Neuronal stem cell (in vitro differentiated cells): ENCODE measurements around the gene ERI2.

Experiments
- DNase-seq: peaks from one replicate; pipeline ENCODE4 v3.0.0-alpha.2; 2013; ENCODE audit warnings: low spot score
- H2AFZ ChIP-seq: one replicate; pipeline ENCODE4 v1.6.1; 2013; ENCODE audit warnings: mild to moderate bottlenecking, low read length, inconsistent platforms
- H2AK5ac ChIP-seq: 2 replicates; pipeline ENCODE4 v1.6.1; 2013; ENCODE audit warnings: low read depth, mild to moderate bottlenecking, inconsistent platforms, low read length, moderate library complexity, mixed read lengths
- H2BK120ac ChIP-seq: 2 replicates; pipeline ENCODE4 v1.6.1; 2013; ENCODE audit warnings: low read depth, mild to moderate bottlenecking, inconsistent platforms, low read length, moderate library complexity, mixed read lengths
- H2BK12ac ChIP-seq: one replicate; pipeline ENCODE4 v1.6.1; 2013; ENCODE audit warnings: low read length, inconsistent platforms
- H2BK15ac ChIP-seq: 2 replicates; pipeline ENCODE4 v1.6.1; 2013; ENCODE audit warnings: mild to moderate bottlenecking, low read length, inconsistent platforms, mixed read lengths
- H2BK5ac ChIP-seq: one replicate; pipeline ENCODE4 v1.6.1; 2013; ENCODE audit warnings: inconsistent platforms, mild to moderate bottlenecking, low read length, moderate library complexity
- H3K14ac ChIP-seq: one replicate; pipeline ENCODE4 v1.6.1; 2013; ENCODE audit warnings: low read length, inconsistent platforms
- H3K18ac ChIP-seq: 2 replicates; pipeline ENCODE4 v1.6.1; 2013; ENCODE audit warnings: low read length, inconsistent platforms
- H3K23ac ChIP-seq: 2 replicates; pipeline ENCODE4 v1.6.1; 2013; ENCODE audit warnings: low read depth, mild to moderate bottlenecking, mixed read lengths, low read length, inconsistent platforms; ENCODE audit not compliant: poor library complexity
- H3K27ac ChIP-seq: replicated peaks from 3 replicates; pipeline ENCODE4 v1.5.1; 2013; ENCODE audit warnings: low read length, inconsistent platforms
- H3K27me3 ChIP-seq, 3 experiments: 2 replicates each; pipeline ENCODE4 v1.6.1; 2013; ENCODE audit warnings: low read length in 3 of 3, mild to moderate bottlenecking in 2 of 3, inconsistent platforms in 1 of 3, low read depth in 1 of 3, mixed read lengths in 1 of 3, moderate library complexity in 1 of 3; ENCODE audit not compliant: control insufficient read depth in 3 of 3, insufficient read depth in 3 of 3
- H3K36me3 ChIP-seq, 2 donors: replicated peaks in 1 of 2; 2 replicates each; pipeline ENCODE4 v1.6.1; 2013; ENCODE audit warnings: low read length in 2 of 2; ENCODE audit not compliant: control insufficient read depth in 2 of 2, insufficient read depth in 2 of 2
- H3K4ac ChIP-seq: 2 replicates; pipeline ENCODE4 v1.6.1; 2013; ENCODE audit warnings: inconsistent platforms, mild to moderate bottlenecking, low read length, moderate library complexity
- H3K4me1 ChIP-seq, 2 donors: 1 replicate in 1 of 2; 2 replicates in 1 of 2; pipeline ENCODE4 v1.6.1; 2013; ENCODE audit warnings: low read length in 2 of 2, low read depth in 1 of 2; ENCODE audit not compliant: control insufficient read depth in 2 of 2, insufficient read depth in 1 of 2
- H3K4me2 ChIP-seq: one replicate; pipeline ENCODE4 v1.6.1; 2013; ENCODE audit warnings: mild to moderate bottlenecking, low read length, inconsistent platforms; ENCODE audit not compliant: insufficient read depth, poor library complexity, severe bottlenecking
- H3K4me3 ChIP-seq, 2 donors: 2 replicates each; pipeline ENCODE4 v1.5.1; 2013; ENCODE audit warnings: low read length in 2 of 2, mild to moderate bottlenecking in 2 of 2, inconsistent platforms in 1 of 2, moderate library complexity in 1 of 2
- H3K79me1 ChIP-seq: one replicate; pipeline ENCODE4 v1.6.1; 2013; ENCODE audit warnings: low read depth, mild to moderate bottlenecking, inconsistent platforms, low read length, moderate library complexity
- H3K9ac ChIP-seq: one replicate; pipeline ENCODE4 v1.6.1; 2013; ENCODE audit warnings: mild to moderate bottlenecking, low read depth, low read length, inconsistent platforms; ENCODE audit not compliant: poor library complexity
- H3K9me3 ChIP-seq, 2 donors: replicated peaks in 1 of 2; 2 replicates each; pipeline versions ENCODE3 to v1.6.1; 2013; ENCODE audit warnings: low read length in 2 of 2, mild to moderate bottlenecking in 2 of 2, inconsistent platforms in 1 of 2, low read depth in 1 of 2, mixed read lengths in 1 of 2, moderate library complexity in 1 of 2; ENCODE audit not compliant: control insufficient read depth in 2 of 2, insufficient read depth in 1 of 2
- H4K8ac ChIP-seq: one replicate; pipeline ENCODE4 v1.6.1; 2013; ENCODE audit warnings: low read depth, mild to moderate bottlenecking, inconsistent platforms, low read length, moderate library complexity
- H4K91ac ChIP-seq: one replicate; pipeline ENCODE4 v1.6.1; 2013; ENCODE audit warnings: low read length, low read depth, mild to moderate bottlenecking, inconsistent platforms; ENCODE audit not compliant: poor library complexity
- WGBS, 2 donors: extraction: QIAGEN DNeasy Blood & Tissue Kit; methylation state at CpG; one replicate each; pipeline ENCODE4 v1.1.7; 2013; ENCODE audit warnings: missing lambda C conversion rate in 2 of 2, mixed read lengths in 1 of 2; ENCODE audit not compliant: insufficient read length in 2 of 2, insufficient replicate concordance in 1 of 2; ENCODE audit errors: extremely low coverage in 2 of 2; 5-methylcytosine and 5-hydroxymethylcytosine counted together

ERI2 gene

GRCh38 chr16:20803192-20803560 is 3.1 kb downstream of the ERI2 start:
- Histone ChIP-seq H2BK120ac (no peak overlapping the region), H2AK5ac (no peak overlapping the region), H2BK5ac (no peak overlapping the region), H3K4ac (no peak overlapping the region), H3K18ac (no peak overlapping the region), H3K27ac (no peak overlapping the region), H3K23ac (no peak overlapping the region), H2BK15ac (no peak overlapping the region), H3K14ac (no peak overlapping the region), H3K4me2 (no peak overlapping the region), H3K9ac (no peak overlapping the region), H4K91ac (no peak overlapping the region), H3K36me3 (peaks cover 1 to 62% of the 10 kb centered on the region in 2 donors), H2BK12ac (no peak overlapping the region), H3K4me3 (no peak overlapping the region), H2AFZ (no peak overlapping the region), H3K9me3 (no peaks in the 10 kb centered on the region), H4K8ac (no peak overlapping the region), H3K27me3 (no peaks in the 10 kb centered on the region), H3K4me1 (peaks cover 0 to 3% of the 10 kb centered on the region in 2 donors), H3K79me1 (peaks cover 5% of the 10 kb centered on the region)
- no peak for DNase-seq
- WGBS, 2 donors, result no CpG with 5 or more reads among the region's 2 CpGs

GRCh38 chr16:20801278-20801677 is 5.0 kb downstream of the ERI2 start:
- no peak overlapping the region for H2BK12ac ChIP-seq
- H2BK120ac ChIP-seq, result no peak overlapping the region
- no peaks in the 10 kb centered on the region for H3K27me3 ChIP-seq
- H2AFZ ChIP-seq, result no peak overlapping the region
- no peak overlapping the region for H4K8ac ChIP-seq
- no peak overlapping the region for H2AK5ac ChIP-seq
- H3K4me1 ChIP-seq, result no peaks in the 10 kb centered on the region
- WGBS, 2 donors, result no CpG with 5 or more reads among the region's 1 CpG
- H3K4me3 ChIP-seq, result no peak overlapping the region
- DNase-seq, result no peak
- no peak overlapping the region for H3K4ac ChIP-seq
- H4K91ac ChIP-seq, result no peak overlapping the region
- H3K9ac ChIP-seq, result no peak overlapping the region
- peaks cover 4 to 77% of the 10 kb centered on the region in 2 donors for H3K36me3 ChIP-seq
- no peak overlapping the region for H3K27ac ChIP-seq
- H2BK5ac ChIP-seq, result no peak overlapping the region
- peaks cover 2% of the 10 kb centered on the region for H3K79me1 ChIP-seq
- no peak overlapping the region for H3K4me2 ChIP-seq
- H2BK15ac ChIP-seq, result no peak overlapping the region
- no peak overlapping the region for H3K14ac ChIP-seq
- H3K9me3 ChIP-seq, result no peaks in the 10 kb centered on the region
- H3K18ac ChIP-seq, result no peak overlapping the region
- no peak overlapping the region for H3K23ac ChIP-seq

- H3K4ac ChIP-seq, result no peak overlapping the region
- H2BK12ac ChIP-seq, result no peak overlapping the region
- no peak overlapping the region for H2AFZ ChIP-seq
- no peaks in the 10 kb centered on the region for H3K79me1 ChIP-seq
- no peak overlapping the region for H2BK120ac ChIP-seq
- H3K9ac ChIP-seq, result no peak overlapping the region
- H3K4me1 ChIP-seq, result no peaks in the 10 kb centered on the region
- H2AK5ac ChIP-seq, result no peak overlapping the region
- no peak for DNase-seq
- no CpG with 5 or more reads among the region's 2 CpGs for WGBS, 2 donors
- no peak overlapping the region for H3K14ac ChIP-seq
- H3K23ac ChIP-seq, result no peak overlapping the region
- H3K4me3 ChIP-seq, result no peak overlapping the region
- H4K8ac ChIP-seq, result no peak overlapping the region
- H3K27me3 ChIP-seq, result no peaks in the 10 kb centered on the region
- no peak overlapping the region for H3K4me2 ChIP-seq
- H3K9me3 ChIP-seq, result no peaks in the 10 kb centered on the region
- peaks cover 4 to 91% of the 10 kb centered on the region in 2 donors for H3K36me3 ChIP-seq
- H3K27ac ChIP-seq, result no peak overlapping the region
- H3K18ac ChIP-seq, result no peak overlapping the region
- no peak overlapping the region for H4K91ac ChIP-seq
- no peak overlapping the region for H2BK5ac ChIP-seq
- no peak overlapping the region for H2BK15ac ChIP-seq
Measured at GRCh38 chr16:20799599-20799998, 6.7 kb downstream of the ERI2 start.

GRCh38 chr16:20798364-20798763 is 7.9 kb downstream of the ERI2 start:
- no peaks in the 10 kb centered on the region for H3K79me1 ChIP-seq
- no peak overlapping the region for H3K14ac ChIP-seq
- H2BK12ac ChIP-seq, result no peak overlapping the region
- DNase-seq, result no peak
- no peak overlapping the region for H3K4me3 ChIP-seq
- no peak overlapping the region for H4K91ac ChIP-seq
- H2AFZ ChIP-seq, result no peak overlapping the region
- no peak overlapping the region for H2BK15ac ChIP-seq
- no peaks in the 10 kb centered on the region for H3K4me1 ChIP-seq
- H2BK120ac ChIP-seq, result no peak overlapping the region
- no CpG with 5 or more reads among the region's 2 CpGs for WGBS, 2 donors
- no peak overlapping the region for H2BK5ac ChIP-seq
- no peak overlapping the region for H3K18ac ChIP-seq
- H3K27ac ChIP-seq, result no peak overlapping the region
- H3K36me3 ChIP-seq, result peaks cover 4 to 85% of the 10 kb centered on the region in 2 donors
- H3K9me3 ChIP-seq, result no peaks in the 10 kb centered on the region
- no peak overlapping the region for H2AK5ac ChIP-seq
- no peak overlapping the region for H3K23ac ChIP-seq
- no peak overlapping the region for H3K4ac ChIP-seq
- no peaks in the 10 kb centered on the region for H3K27me3 ChIP-seq
- no peak overlapping the region for H3K4me2 ChIP-seq
- H4K8ac ChIP-seq, result no peak overlapping the region
- no peak overlapping the region for H3K9ac ChIP-seq
